ENCODE results near the gene SLC25A43.

GRCh38 chrX:119466970-119467369 is 67.8 kb downstream of the SLC25A43 start:
- TF ChIP-seq CTCF (IDR thresholded peaks at IDR 0.05) (no peak), POLR2A (IDR thresholded peaks at IDR 0.05) (no peak)
